Thoracic aorta (tissue), 2 donors: Measurements from ENCODE around the gene EED. TPM values are rescaled to one million over a fixed set of nuclear protein-coding genes. Genes with fewer than 3 reads are reported as not detected.

Experiments
- ATAC-seq: fragments of 150-250 bp; one replicate; pipeline ENCODE4 v1.8.0; 2017; ENCODE audit warnings: low read depth; ENCODE audit not compliant: insufficient number of reproducible peaks, low FRiP score
- DNase-seq: peaks from one replicate; pipeline ENCODE4 v3.0.0-alpha.2; 2020; ENCODE audit warnings: low spot score
- H3K27ac ChIP-seq, 2 donors: fragments of 200-600 bp; sonication (generic); 1 replicate in 1 of 2; 2 replicates in 1 of 2; pipeline ENCODE4 v1.5.1; 2016; ENCODE audit warnings: mild to moderate bottlenecking in 2 of 2, moderate library complexity in 2 of 2
- H3K27me3 ChIP-seq: fragments of 200-600 bp; sonication (generic); replicated peaks from 2 replicates; pipeline ENCODE4 v1.6.0; 2016; ENCODE audit warnings: mild to moderate bottlenecking; ENCODE audit not compliant: insufficient read depth
- H3K36me3 ChIP-seq: fragments of 200-600 bp; sonication (generic); one replicate; pipeline ENCODE4 v1.5.1; 2016
- H3K4me1 ChIP-seq, 2 donors: fragments of 200-600 bp; sonication (generic); 1 replicate in 1 of 2; 2 replicates in 1 of 2; pipeline versions ENCODE4 v1.5.1 to v1.6.0; 2016; ENCODE audit warnings: low read depth in 2 of 2, mild to moderate bottlenecking in 1 of 2; ENCODE audit not compliant: control insufficient read depth in 1 of 2
- H3K4me3 ChIP-seq: fragments of 200-600 bp; sonication (generic); 2 replicates; pipeline ENCODE4 v1.5.1; 2016; ENCODE audit warnings: mild to moderate bottlenecking
- H3K9me3 ChIP-seq: fragments of 200-600 bp; sonication (generic); 2 replicates; pipeline ENCODE4 v1.5.1; 2016
- CTCF ChIP-seq: fragments of 200-600 bp; sonication (generic); IDR thresholded peaks from one replicate; pipeline ENCODE4 v1.5.1; 2019; ENCODE audit warnings: antibody characterized with exemption
- total RNA-seq, 2 donors: library from RNA; depleted of rRNA; stranded (reverse); fragments of >200 nt; gene quantifications; one replicate each; pipeline versions ENCODE4 v1.1.0 to v1.2.3, GENCODE V29; 2016

Gene EED
- total RNA-seq, 2 donors from 2014 or later = 19.0 to 22.4 TPM

GRCh38 chr11:86197448-86197847, 47.1 kb upstream of the EED start:
- Histone ChIP-seq H3K4me3 (no peak overlapping the region), H3K36me3 (no peaks in the 10 kb centered on the region), H3K27ac (no peak overlapping the region), H3K4me1 (peaks cover 3 to 17% of the 10 kb centered on the region in 2 donors), H3K27me3 (no peaks in the 10 kb centered on the region), H3K9me3 (no peaks in the 10 kb centered on the region)
- DNase-seq (no peak), ATAC-seq (no peak)
- TF ChIP-seq CTCF = no peak

GRCh38 chr11:86198139-86198538, 46.4 kb upstream of the EED start:
- Histone ChIP-seq H3K4me1 (peaks cover 3 to 10% of the 10 kb centered on the region in 2 donors), H3K9me3 (no peaks in the 10 kb centered on the region), H3K27ac (no peak overlapping the region), H3K36me3 (no peaks in the 10 kb centered on the region), H3K27me3 (no peaks in the 10 kb centered on the region), H3K4me3 (no peak overlapping the region)
- no peak for TF ChIP-seq CTCF
- DNase-seq (no peak), ATAC-seq (no peak)

- Histone ChIP-seq H3K36me3 (no peaks in the 10 kb centered on the region), H3K4me3 (no peak overlapping the region), H3K27ac (no peak overlapping the region), H3K4me1 (no peaks in the 10 kb centered on the region), H3K27me3 (no peaks in the 10 kb centered on the region), H3K9me3 (no peaks in the 10 kb centered on the region)
- ATAC-seq = no peak
- no peak for TF ChIP-seq CTCF
- no peak for DNase-seq
Measured at GRCh38 chr11:86199354-86199753, 45.2 kb upstream of the EED start.

- Histone ChIP-seq H3K4me1 (no peaks in the 10 kb centered on the region), H3K27ac (no peak overlapping the region), H3K9me3 (no peaks in the 10 kb centered on the region), H3K36me3 (no peaks in the 10 kb centered on the region), H3K4me3 (no peak overlapping the region), H3K27me3 (no peaks in the 10 kb centered on the region)
- no peak for ATAC-seq
- TF ChIP-seq CTCF = no peak
- DNase-seq = no peak
Measured at GRCh38 chr11:86201371-86201884, 43.1 kb upstream of the EED start.

- peak overlapping the region in 1 of 2 donors; percentile 2 for H3K27ac ChIP-seq
- H3K4me3 ChIP-seq = peak overlapping the region; percentile 66
- TF ChIP-seq CTCF = no peak
- H3K9me3 ChIP-seq = no peaks in the 10 kb centered on the region
- DNase-seq (no peak), ATAC-seq (no peak)
- H3K36me3 ChIP-seq = no peaks in the 10 kb centered on the region
- H3K4me1 ChIP-seq = no peaks in the 10 kb centered on the region
- no peaks in the 10 kb centered on the region for H3K27me3 ChIP-seq
Measured at GRCh38 chr11:86202013-86202336, 42.6 kb upstream of the EED start.
